ENCODE measurements around the gene PVR.

DNA sequence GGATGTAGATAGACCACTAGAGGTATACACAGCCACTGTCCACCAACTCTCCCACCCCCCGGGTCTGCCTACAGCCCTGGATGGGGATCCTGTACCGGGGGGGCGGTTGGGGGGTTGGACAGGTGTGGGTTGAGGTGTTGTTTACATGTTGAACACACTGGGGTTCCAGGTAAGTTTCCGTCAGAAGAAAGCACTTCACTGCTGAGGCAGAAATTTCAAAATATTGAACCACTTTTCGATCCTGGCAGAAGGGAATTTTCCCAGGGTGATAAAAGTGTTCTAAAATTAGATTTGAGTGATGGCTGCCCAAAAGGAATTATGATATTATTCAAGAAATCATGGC, 48.6 kb downstream of the PVR start:
- no peak for TF ChIP-seq EZH2 (IDR thresholded peaks at IDR 0.05; ENCODE audit: low read depth)
- TF ChIP-seq, protein P1, sequence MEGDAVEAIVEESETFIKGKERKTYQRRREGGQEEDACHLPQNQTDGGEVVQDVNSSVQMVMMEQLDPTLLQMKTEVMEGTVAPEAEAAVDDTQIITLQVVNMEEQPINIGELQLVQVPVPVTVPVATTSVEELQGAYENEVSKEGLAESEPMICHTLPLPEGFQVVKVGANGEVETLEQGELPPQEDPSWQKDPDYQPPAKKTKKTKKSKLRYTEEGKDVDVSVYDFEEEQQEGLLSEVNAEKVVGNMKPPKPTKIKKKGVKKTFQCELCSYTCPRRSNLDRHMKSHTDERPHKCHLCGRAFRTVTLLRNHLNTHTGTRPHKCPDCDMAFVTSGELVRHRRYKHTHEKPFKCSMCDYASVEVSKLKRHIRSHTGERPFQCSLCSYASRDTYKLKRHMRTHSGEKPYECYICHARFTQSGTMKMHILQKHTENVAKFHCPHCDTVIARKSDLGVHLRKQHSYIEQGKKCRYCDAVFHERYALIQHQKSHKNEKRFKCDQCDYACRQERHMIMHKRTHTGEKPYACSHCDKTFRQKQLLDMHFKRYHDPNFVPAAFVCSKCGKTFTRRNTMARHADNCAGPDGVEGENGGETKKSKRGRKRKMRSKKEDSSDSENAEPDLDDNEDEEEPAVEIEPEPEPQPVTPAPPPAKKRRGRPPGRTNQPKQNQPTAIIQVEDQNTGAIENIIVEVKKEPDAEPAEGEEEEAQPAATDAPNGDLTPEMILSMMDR (conservative IDR thresholded peaks at IDR 0.05) = no peak
